GM23338 (cell line): Measurements from ENCODE around the gene CD69. TPM values are rescaled to one million over a fixed set of nuclear protein-coding genes. Genes with fewer than 3 reads are reported as not detected.

Source experiments
- ATAC-seq: fragments of 200-7000 bp; cut with Tn5 transposase; 3 replicates; pipeline ENCODE4 v1.9.1; 2020
- DNase-seq: peaks from one replicate; pipeline ENCODE4 v3.0.0-alpha.2; 2015; ENCODE audit warnings: low spot score
- H2AFZ ChIP-seq: fragments of 200-600 bp; sonication (generic); 2 replicates; pipeline ENCODE4 v1.8.0; 2016; ENCODE audit warnings: antibody characterized with exemption, mild to moderate bottlenecking, moderate library complexity
- H3F3A ChIP-seq: fragments of 200-600 bp; sonication (generic); replicated peaks from 2 replicates; pipeline ENCODE4 v1.8.0; 2017; ENCODE audit warnings: antibody characterized with exemption, mixed run types, low read depth
- H3K27ac ChIP-seq: fragments of 200-600 bp; sonication (generic); 2 replicates; pipeline ENCODE4 v1.6.1; 2016; ENCODE audit warnings: low read depth
- H3K27me3 ChIP-seq: fragments of 200-600 bp; sonication (generic); 2 replicates; pipeline ENCODE4 v1.8.0; 2016; ENCODE audit warnings: mild to moderate bottlenecking, mixed run types, moderate library complexity; ENCODE audit not compliant: insufficient read depth
- H3K36me3 ChIP-seq: fragments of 200-600 bp; sonication (generic); 2 replicates; pipeline ENCODE4 v1.8.0; 2016; ENCODE audit warnings: mild to moderate bottlenecking; ENCODE audit not compliant: insufficient read depth
- H3K4me1 ChIP-seq: fragments of 200-600 bp; sonication (generic); 2 replicates; pipeline ENCODE4 v1.8.0; 2016; ENCODE audit warnings: mild to moderate bottlenecking, moderate library complexity; ENCODE audit not compliant: insufficient read depth
- H3K4me2 ChIP-seq: fragments of 200-600 bp; sonication (generic); 2 replicates; pipeline ENCODE4 v1.7.1; 2017; ENCODE audit warnings: mixed run types
- H3K4me3 ChIP-seq: fragments of 200-600 bp; sonication (generic); 2 replicates; pipeline ENCODE4 v1.6.1; 2016; ENCODE audit warnings: mixed run types
- H3K79me2 ChIP-seq: fragments of 200-600 bp; sonication (generic); replicated peaks from 2 replicates; pipeline ENCODE4 v1.8.0; 2017; ENCODE audit warnings: mild to moderate bottlenecking; ENCODE audit not compliant: insufficient read depth
- H3K9me2 ChIP-seq: fragments of 200-600 bp; sonication (generic); 2 replicates; pipeline ENCODE4 v1.8.0; 2017; ENCODE audit not compliant: insufficient read depth
- H4K20me1 ChIP-seq: fragments of 200-600 bp; sonication (generic); replicated peaks from 2 replicates; pipeline ENCODE4 v1.8.0; 2017; ENCODE audit warnings: mild to moderate bottlenecking; ENCODE audit not compliant: insufficient read depth
- H3K27ac Mint-ChIP-seq: 2 replicates; pipeline ENCODE4 v1.8.0; 2020; ENCODE audit warnings: inconsistent platforms, mild to moderate bottlenecking, moderate library complexity, mixed read lengths
- H3K27me3 Mint-ChIP-seq: 3 replicates; pipeline ENCODE4 v1.8.0; 2022; ENCODE audit warnings: low read depth, mild to moderate bottlenecking, moderate library complexity, mixed read lengths, inconsistent platforms; ENCODE audit not compliant: insufficient read depth, poor library complexity
- H3K36me3 Mint-ChIP-seq: 3 replicates; pipeline ENCODE4 v1.8.0; 2021; ENCODE audit warnings: low read depth, mild to moderate bottlenecking, inconsistent platforms, moderate library complexity, mixed read lengths
- H3K4me1 Mint-ChIP-seq: 3 replicates; pipeline ENCODE4 v1.8.0; 2020; ENCODE audit warnings: mild to moderate bottlenecking, inconsistent platforms, mixed read lengths
- H3K4me3 Mint-ChIP-seq: 3 replicates; pipeline ENCODE4 v1.8.0; 2021; ENCODE audit warnings: moderate library complexity, mild to moderate bottlenecking, inconsistent platforms, mixed read lengths
- H3K9me3 Mint-ChIP-seq: 3 replicates; pipeline ENCODE4 v1.8.0; 2020; ENCODE audit warnings: moderate library complexity, mild to moderate bottlenecking, inconsistent platforms, mixed read lengths
- EZH2 ChIP-seq: fragments of 200-600 bp; sonication (generic); IDR thresholded peaks from one replicate; pipeline ENCODE4 v1.8.0; 2017; ENCODE audit warnings: antibody characterized with exemption, mild to moderate bottlenecking, low read depth; ENCODE audit not compliant: unreplicated experiment
- EZH2phosphoT487 ChIP-seq: fragments of 200-600 bp; sonication (generic); IDR thresholded peaks from one replicate; pipeline ENCODE4 v1.8.1; 2018; ENCODE audit warnings: antibody characterized with exemption; ENCODE audit not compliant: unreplicated experiment
- NANOG ChIP-seq: IDR thresholded peaks from 2 replicates; pipeline ENCODE4 v1.6.1; 2016; ENCODE audit warnings: antibody characterized with exemption, borderline replicate concordance
- POLR2AphosphoS5 ChIP-seq: IDR thresholded peaks from 2 replicates; pipeline ENCODE4 v1.6.1; 2016; ENCODE audit warnings: antibody characterized with exemption, low read depth
- STAT1 ChIP-seq: IDR thresholded peaks from one replicate; pipeline ENCODE4 v1.6.1; 2016; ENCODE audit warnings: antibody characterized with exemption; ENCODE audit not compliant: unreplicated experiment
- ZNF331 ChIP-seq: fragments of 250-450 bp; sonication (Bioruptor Pico); IDR thresholded peaks from 2 replicates; pipeline ENCODE4 v1.5.0; 2020; ENCODE audit warnings: low read depth, mild to moderate bottlenecking, moderate library complexity
- polyA plus RNA-seq: library from polyadenylated mRNA; unstranded; fragments of >200 nt; fragmentation: Nextera tagmentation; extraction: Ambion mirVana; gene quantifications from 2 replicates; pipeline ENCODE4 v1.2.1, GENCODE V29; 2016
- total RNA-seq: library from RNA; depleted of rRNA; stranded (reverse); fragments of >200 nt; shearing (Covaris generic); gene quantifications from 2 replicates; pipeline ENCODE4 v1.2.3, GENCODE V29; 2014
- TF ChIP-seq, protein P1 (sequence below): IDR thresholded peaks from one replicate; pipeline ENCODE4 v1.6.1; 2018; ENCODE audit warnings: antibody characterized with exemption; ENCODE audit not compliant: unreplicated experiment
- TF ChIP-seq, protein P2 (sequence below): IDR thresholded peaks from 2 replicates; pipeline ENCODE4 v1.6.1; 2016; ENCODE audit warnings: antibody characterized with exemption

The CD69 gene
- total and polyA plus RNA-seq, 2 experiments from 2014 or later, result not detected

DNA sequence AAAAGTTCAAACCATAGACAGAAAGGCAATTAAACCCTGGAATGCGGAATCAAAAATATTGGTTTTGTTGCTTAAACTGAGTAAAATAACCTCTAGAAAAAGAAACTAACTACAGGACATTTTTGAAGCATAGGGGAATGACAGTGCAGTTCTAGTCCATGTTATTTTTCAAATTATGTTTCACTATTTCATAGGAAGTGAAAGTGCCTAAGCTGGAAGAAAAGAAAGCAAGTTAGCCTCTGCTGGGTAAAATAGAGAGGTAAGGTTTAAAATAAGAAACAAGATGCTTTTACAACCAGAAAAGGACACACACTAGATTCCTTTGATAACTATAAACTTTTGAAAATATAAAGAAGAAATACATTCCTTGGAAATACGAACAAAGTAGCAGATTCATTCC is 28.9 kb downstream of the CD69 start (continued):
- TF ChIP-seq, protein P1, sequence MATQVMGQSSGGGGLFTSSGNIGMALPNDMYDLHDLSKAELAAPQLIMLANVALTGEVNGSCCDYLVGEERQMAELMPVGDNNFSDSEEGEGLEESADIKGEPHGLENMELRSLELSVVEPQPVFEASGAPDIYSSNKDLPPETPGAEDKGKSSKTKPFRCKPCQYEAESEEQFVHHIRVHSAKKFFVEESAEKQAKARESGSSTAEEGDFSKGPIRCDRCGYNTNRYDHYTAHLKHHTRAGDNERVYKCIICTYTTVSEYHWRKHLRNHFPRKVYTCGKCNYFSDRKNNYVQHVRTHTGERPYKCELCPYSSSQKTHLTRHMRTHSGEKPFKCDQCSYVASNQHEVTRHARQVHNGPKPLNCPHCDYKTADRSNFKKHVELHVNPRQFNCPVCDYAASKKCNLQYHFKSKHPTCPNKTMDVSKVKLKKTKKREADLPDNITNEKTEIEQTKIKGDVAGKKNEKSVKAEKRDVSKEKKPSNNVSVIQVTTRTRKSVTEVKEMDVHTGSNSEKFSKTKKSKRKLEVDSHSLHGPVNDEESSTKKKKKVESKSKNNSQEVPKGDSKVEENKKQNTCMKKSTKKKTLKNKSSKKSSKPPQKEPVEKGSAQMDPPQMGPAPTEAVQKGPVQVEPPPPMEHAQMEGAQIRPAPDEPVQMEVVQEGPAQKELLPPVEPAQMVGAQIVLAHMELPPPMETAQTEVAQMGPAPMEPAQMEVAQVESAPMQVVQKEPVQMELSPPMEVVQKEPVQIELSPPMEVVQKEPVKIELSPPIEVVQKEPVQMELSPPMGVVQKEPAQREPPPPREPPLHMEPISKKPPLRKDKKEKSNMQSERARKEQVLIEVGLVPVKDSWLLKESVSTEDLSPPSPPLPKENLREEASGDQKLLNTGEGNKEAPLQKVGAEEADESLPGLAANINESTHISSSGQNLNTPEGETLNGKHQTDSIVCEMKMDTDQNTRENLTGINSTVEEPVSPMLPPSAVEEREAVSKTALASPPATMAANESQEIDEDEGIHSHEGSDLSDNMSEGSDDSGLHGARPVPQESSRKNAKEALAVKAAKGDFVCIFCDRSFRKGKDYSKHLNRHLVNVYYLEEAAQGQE, result no peak

DNA sequence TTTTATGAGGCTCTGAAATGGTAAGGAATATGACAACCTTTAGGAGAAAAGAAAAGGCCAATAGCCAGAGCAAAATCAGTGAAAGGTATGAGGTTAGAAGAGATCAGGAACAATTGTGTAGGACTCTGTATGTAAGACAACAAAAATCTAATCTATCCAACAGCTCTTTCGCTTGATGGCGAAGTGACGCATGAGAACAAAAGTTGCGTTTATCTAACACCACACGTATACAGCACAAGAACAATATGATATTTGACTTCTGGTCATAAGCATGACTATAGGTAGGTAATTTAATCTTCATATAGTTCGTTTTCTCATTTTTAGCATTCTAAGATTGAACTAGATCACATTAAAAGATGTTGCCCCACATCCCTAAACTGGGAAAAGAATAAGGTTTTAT is 29.3 kb downstream of the CD69 start:
- H3K27me3 Mint-ChIP-seq, result peaks cover 1% of the 10 kb centered on the region
- Histone ChIP-seq H2AFZ (no peak overlapping the region), H3K4me2 (no peak overlapping the region), H3K36me3 (no peaks in the 10 kb centered on the region), H3K4me1 (no peaks in the 10 kb centered on the region), H3K79me2 (no peaks in the 10 kb centered on the region), H3K4me3 (no peak overlapping the region), H4K20me1 (no peaks in the 10 kb centered on the region), H3K9me2 (no peaks in the 10 kb centered on the region), H3K27me3 (no peaks in the 10 kb centered on the region), H3F3A (no peaks in the 10 kb centered on the region), H3K27ac (no peak overlapping the region)
- no peaks in the 10 kb centered on the region for H3K4me1 Mint-ChIP-seq
- ATAC-seq (no peak), DNase-seq (no peak)
- TF ChIP-seq EZH2 (no peak), NANOG (no peak), EZH2phosphoT487 (no peak), POLR2AphosphoS5 (no peak), ZNF331 (CRISPR knock-in tag) (no peak), STAT1 (no peak)
- TF ChIP-seq, protein P1, result no peak
- TF ChIP-seq, protein P2, sequence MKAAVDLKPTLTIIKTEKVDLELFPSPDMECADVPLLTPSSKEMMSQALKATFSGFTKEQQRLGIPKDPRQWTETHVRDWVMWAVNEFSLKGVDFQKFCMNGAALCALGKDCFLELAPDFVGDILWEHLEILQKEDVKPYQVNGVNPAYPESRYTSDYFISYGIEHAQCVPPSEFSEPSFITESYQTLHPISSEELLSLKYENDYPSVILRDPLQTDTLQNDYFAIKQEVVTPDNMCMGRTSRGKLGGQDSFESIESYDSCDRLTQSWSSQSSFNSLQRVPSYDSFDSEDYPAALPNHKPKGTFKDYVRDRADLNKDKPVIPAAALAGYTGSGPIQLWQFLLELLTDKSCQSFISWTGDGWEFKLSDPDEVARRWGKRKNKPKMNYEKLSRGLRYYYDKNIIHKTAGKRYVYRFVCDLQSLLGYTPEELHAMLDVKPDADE, result no peak
- no peaks in the 10 kb centered on the region for H3K36me3 Mint-ChIP-seq
- no peak overlapping the region for H3K27ac Mint-ChIP-seq
- no peak overlapping the region for H3K4me3 Mint-ChIP-seq
- no peaks in the 10 kb centered on the region for H3K9me3 Mint-ChIP-seq
